HepG2 (cell line): ENCODE data around the gene CTIF. TPM values are rescaled to one million over a fixed set of nuclear protein-coding genes. Genes with fewer than 3 reads are reported as not detected.
A peak's percentile ranks its signal among the peaks of the same experiment; 100 is the strongest.

Experiments used
- ATAC-seq: fragments of 200-7000 bp; cut with Tn5 transposase; 3 replicates; pipeline ENCODE4 v1.9.1; 2020; ENCODE audit warnings: mild to moderate bottlenecking, moderate library complexity
- BruUV-seq: library from RNA; stranded (reverse); fragments of 400-500 nt; replicated peaks from 2 replicates; lab custom pipeline; 2021; lab: Mats Ljungman, UMichigan
- CTCF ChIA-PET: fragments of 300-600 bp; formaldehyde crosslinking; extraction: SDS; loops from one replicate; lab custom pipeline; 2021; ENCODE audit warnings: low total read pairs, inconsistent platforms, low intra/inter-chr PET ratio; lab: Yijun Ruan, JAX
- POLR2A ChIA-PET: fragments of 350-600 bp; sonication (Branson Sonifier 250); formaldehyde crosslinking; loops from one replicate; lab custom pipeline; 2020; ENCODE audit warnings: antibody characterized with exemption, inconsistent platforms; lab: Yijun Ruan, JAX
- DNase-seq: peaks from one replicate; pipeline ENCODE4 v3.0.0-alpha.2; 2015; ENCODE audit warnings: low spot score
- FAIRE-seq: peaks from 3 replicates; lab custom pipeline; 2011; peaks lifted over from hg19 to GRCh38; lab: Jason Lieb, UNC
- H2AFZ ChIP-seq: one replicate; pipeline ENCODE4 v1.6.1; 2011; ENCODE audit warnings: low read length, inconsistent platforms
- H3K27ac ChIP-seq: fragments of 300-600 bp; 3 replicates; pipeline ENCODE4 v1.8.0; 2011; ENCODE audit warnings: mixed run types, mild to moderate bottlenecking, mixed read lengths, low read length, inconsistent platforms; ENCODE audit not compliant: insufficient read depth; ENCODE audit errors: extremely low read length
- H3K27me3 ChIP-seq, 2 experiments: fragments of 200-600 bp in 1 of 2; 2 replicates in 1 of 2; 3 replicates in 1 of 2; pipeline versions ENCODE4 v1.6.0 to v1.8.0; 2011; ENCODE audit warnings: low read length in 2 of 2, mild to moderate bottlenecking in 2 of 2, moderate library complexity in 2 of 2, inconsistent platforms in 1 of 2; ENCODE audit not compliant: insufficient read depth in 2 of 2, control insufficient read depth in 1 of 2
- H3K36me3 ChIP-seq, 2 experiments: fragments of 200-600 bp in 1 of 2; replicated peaks in 1 of 2; 2 replicates in 1 of 2; 3 replicates in 1 of 2; pipeline versions ENCODE4 v1.5.1 to v1.8.0; 2011; ENCODE audit warnings: low read length in 2 of 2, inconsistent platforms in 1 of 2; ENCODE audit not compliant: insufficient read depth in 2 of 2, control insufficient read depth in 1 of 2
- H3K4me1 ChIP-seq: 2 replicates; pipeline ENCODE4 v1.5.1; 2012; ENCODE audit warnings: low read length, inconsistent platforms; ENCODE audit not compliant: insufficient read depth
- H3K4me2 ChIP-seq: 2 replicates; pipeline ENCODE4 v1.6.0; 2011; ENCODE audit warnings: low read depth, low read length, inconsistent platforms
- H3K4me3 ChIP-seq, 3 experiments: fragments of 200-600 bp in 1 of 3; sonication (generic), shearing (Covaris generic) in 1 of 3; replicated peaks in 1 of 3; 2 replicates each; pipeline ENCODE4 v1.5.1; 2011 to 2016; ENCODE audit warnings: low read length in 3 of 3, inconsistent platforms in 2 of 3, low read depth in 2 of 3, mild to moderate bottlenecking in 2 of 3, control low read depth in 1 of 3, mixed read lengths in 1 of 3; ENCODE audit not compliant: insufficient read depth in 1 of 3
- H3K79me2 ChIP-seq: one replicate; pipeline ENCODE4 v1.6.1; 2011; ENCODE audit warnings: low read length, inconsistent platforms; ENCODE audit not compliant: insufficient read depth
- H3K9ac ChIP-seq: 2 replicates; pipeline ENCODE4 v1.6.0; 2011; ENCODE audit warnings: mild to moderate bottlenecking, low read depth, low read length, inconsistent platforms; ENCODE audit not compliant: insufficient read depth
- H3K9me3 ChIP-seq: 2 replicates; pipeline ENCODE4 v1.5.1; 2012; ENCODE audit warnings: mild to moderate bottlenecking, low read length
- H4K20me1 ChIP-seq: 2 replicates; pipeline ENCODE4 v1.6.0; 2011; ENCODE audit warnings: inconsistent platforms, mild to moderate bottlenecking, low read length, moderate library complexity; ENCODE audit not compliant: insufficient read depth
- GZF1 ChIP-seq: sonication (generic); formaldehyde crosslinking; IDR thresholded peaks from 2 replicates; pipeline ENCODE4 v1.5.1; 2020; ENCODE audit warnings: mild to moderate bottlenecking, missing genetic modification reagents
- MAFG ChIP-seq: sonication (generic); formaldehyde crosslinking; IDR thresholded peaks from 2 replicates; pipeline ENCODE4 v1.5.1; 2020; ENCODE audit warnings: mild to moderate bottlenecking, missing genetic modification reagents
- RARA ChIP-seq: IDR thresholded peaks from 2 replicates; pipeline ENCODE4 v1.6.1; 2016; ENCODE audit warnings: missing genetic modification reagents, missing compliant biosample characterization
- SAP130 ChIP-seq: IDR thresholded peaks from 2 replicates; pipeline ENCODE4 v1.6.1; 2016; ENCODE audit warnings: low read depth
- XRCC5 ChIP-seq: fragments of 200-400 bp; formaldehyde crosslinking; optimal IDR thresholded peaks from 2 replicates; pipeline ENCODE3; 2017; ENCODE audit warnings: mild to moderate bottlenecking, low read length
- ZNF552 ChIP-seq: sonication (generic); formaldehyde crosslinking; IDR thresholded peaks from 2 replicates; pipeline ENCODE4 v1.9.0; 2022; ENCODE audit warnings: missing genetic modification reagents, mild to moderate bottlenecking, borderline replicate concordance
- ZNF781 ChIP-seq: sonication (generic); formaldehyde crosslinking; IDR thresholded peaks from 2 replicates; pipeline ENCODE4 v1.5.1; 2020; ENCODE audit warnings: borderline replicate concordance, mild to moderate bottlenecking, missing genetic modification reagents; ENCODE audit errors: not compliant biosample characterization
- WGBS: methylation state at CpG from one replicate; pipeline ENCODE4 v1.1.6; 2017; ENCODE audit warnings: low lambda C conversion rate; 5-methylcytosine and 5-hydroxymethylcytosine counted together
- in situ Hi-C: cut with HindIII; loops from 2 replicates; pipeline ENCODE4 v1.10.0; 2017; ENCODE audit warnings: low pct_unique_long_range_greater_than_20kb; ENCODE audit not compliant: extremely low pct_ligation_motif_present
- intact Hi-C: fragments of 100-400 bp; cut with micrococcal nuclease; formaldehyde crosslinking; loops from one replicate; pipeline ENCODE4 v1.10.0; 2022; ENCODE audit not compliant: unreplicated experiment
- polyA plus RNA-seq, 8 experiments: library from polyadenylated mRNA; depleted of rRNA in 3 of 8; stranded (reverse) in 7 of 8; unstranded in 1 of 8; fragments of >200 nt; fragmentation: Illumina TruSeq in 4 of 8; extraction: Trizol in 4 of 8; gene quantifications; 2 replicates each; pipeline versions ENCODE4 v1.2.1 to v1.2.3, GENCODE V29; 2011 to 2016; ENCODE audit warnings: low read depth in 4 of 8, missing spikeins in 1 of 8, mixed read lengths in 1 of 8; ENCODE audit not compliant: insufficient read depth in 1 of 8
- total RNA-seq, 5 experiments: library from RNA; depleted of rRNA; stranded (reverse); fragments of >200 nt; fragmentation: Illumina TruSeq; extraction: Trizol; gene quantifications; 2 replicates each; pipeline ENCODE4 v1.2.3, GENCODE V29; 2016; ENCODE audit warnings: low read depth in 1 of 5
- TF ChIP-seq, protein P1 (sequence below): sonication (generic); formaldehyde crosslinking; IDR thresholded peaks from 2 replicates; pipeline ENCODE4 v1.8.1; 2023; ENCODE audit warnings: mild to moderate bottlenecking, missing genetic modification reagents
- TF ChIP-seq, protein P2 (sequence below): sonication (generic); formaldehyde crosslinking; IDR thresholded peaks from 2 replicates; pipeline ENCODE4 v1.4.0; 2020; ENCODE audit warnings: missing genetic modification reagents
- TF ChIP-seq, protein P3 (sequence below): sonication (generic); formaldehyde crosslinking; IDR thresholded peaks from 2 replicates; pipeline ENCODE4 v1.4.0; 2020; ENCODE audit warnings: mild to moderate bottlenecking, missing genetic modification reagents
- TF ChIP-seq, protein P4 (sequence below): sonication (generic); formaldehyde crosslinking; conservative IDR thresholded peaks from 2 replicates; pipeline ENCODE4 v1.4.0; 2020; ENCODE audit warnings: missing genetic modification reagents

The CTIF gene
- total and polyA plus RNA-seq, 2 of the 13 experiments (the other 11 are each of a cell fraction or from before 2014, with no cell fraction given), result 18.2 to 28.0 TPM

DNA sequence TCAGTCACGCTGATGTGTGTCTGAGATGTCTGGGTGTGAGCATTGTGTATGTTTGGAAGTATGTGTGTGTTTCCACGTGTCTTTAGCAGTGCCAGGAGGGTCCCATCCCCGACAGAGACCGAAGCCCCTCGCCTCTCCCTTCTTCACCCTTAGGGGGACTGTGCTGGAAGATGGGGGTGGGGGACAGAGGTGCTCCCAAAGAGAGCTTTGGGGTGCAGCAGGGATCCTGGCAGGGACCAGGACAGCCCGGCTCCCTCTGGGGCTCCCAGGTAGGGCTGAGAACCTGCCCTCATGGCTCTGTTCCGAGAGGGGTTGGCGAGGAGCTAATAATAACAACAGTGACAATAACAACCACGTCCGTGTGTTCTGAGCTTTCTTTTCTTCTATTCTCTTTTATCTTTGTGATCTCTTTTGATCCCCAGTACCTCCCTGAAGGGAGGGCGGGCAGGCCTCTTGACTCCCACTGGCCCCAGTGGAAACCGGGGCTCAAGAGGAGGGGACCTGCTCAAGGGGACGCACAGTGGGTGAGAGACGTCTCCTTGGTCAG lies 354.3 kb downstream of the CTIF start:
- TSS peak; percentile 96 for BruUV-seq
- Histone ChIP-seq H3K4me3 (peak overlapping the region; percentile 19 to 60 (median 51); a peak in 5 of 6 replicates), H3K27me3 (no peaks in the 10 kb centered on the region; a peak in 1 of 5 replicates), H3K36me3 (no peaks in the 10 kb centered on the region), H3K27ac (peak overlapping the region; percentile 87), H3K4me1 (peaks cover 93% of the 10 kb centered on the region), H3K9ac (peak overlapping the region; percentile 67), H3K4me2 (peak overlapping the region; percentile 79), H3K79me2 (no peaks in the 10 kb centered on the region), H2AFZ (no peak overlapping the region), H3K9me3 (no peaks in the 10 kb centered on the region), H4K20me1 (no peaks in the 10 kb centered on the region)
- no peak for DNase-seq
- FAIRE-seq, result no peak
- 10% methylated on average over 11 of the region's 14 CpGs for WGBS
- ChIA-PET POLR2A (interaction anchor here (0.9 to 4.2 kb wide), 14 partner anchors 9 to 124 kb away, joined by 3 to 36 read pairs (median 6); no protein-coding TSS in a partner anchor), CTCF (no interaction called here)
- intact Hi-C loops, result loop anchor here (2.0 to 10.0 kb wide), 2 partner anchors 14 to 282 kb away; no protein-coding TSS in a partner anchor
- in situ Hi-C loops, result loop anchor here (10.0 kb wide), 1 partner anchor 348 kb away; no protein-coding TSS in a partner anchor
- peak; percentile 4 for ATAC-seq
- TF ChIP-seq, protein P1, sequence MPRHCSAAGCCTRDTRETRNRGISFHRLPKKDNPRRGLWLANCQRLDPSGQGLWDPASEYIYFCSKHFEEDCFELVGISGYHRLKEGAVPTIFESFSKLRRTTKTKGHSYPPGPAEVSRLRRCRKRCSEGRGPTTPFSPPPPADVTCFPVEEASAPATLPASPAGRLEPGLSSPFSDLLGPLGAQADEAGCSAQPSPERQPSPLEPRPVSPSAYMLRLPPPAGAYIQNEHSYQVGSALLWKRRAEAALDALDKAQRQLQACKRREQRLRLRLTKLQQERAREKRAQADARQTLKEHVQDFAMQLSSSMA (CRISPR knock-in tag), result no peak
- TF ChIP-seq, protein P2, sequence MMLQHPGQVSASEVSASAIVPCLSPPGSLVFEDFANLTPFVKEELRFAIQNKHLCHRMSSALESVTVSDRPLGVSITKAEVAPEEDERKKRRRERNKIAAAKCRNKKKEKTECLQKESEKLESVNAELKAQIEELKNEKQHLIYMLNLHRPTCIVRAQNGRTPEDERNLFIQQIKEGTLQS (CRISPR knock-in tag), result no peak
- no peak for TF ChIP-seq SAP130 (CRISPR knock-in tag)
- TF ChIP-seq RARA (CRISPR knock-in tag), result no peak
- TF ChIP-seq, protein P3, sequence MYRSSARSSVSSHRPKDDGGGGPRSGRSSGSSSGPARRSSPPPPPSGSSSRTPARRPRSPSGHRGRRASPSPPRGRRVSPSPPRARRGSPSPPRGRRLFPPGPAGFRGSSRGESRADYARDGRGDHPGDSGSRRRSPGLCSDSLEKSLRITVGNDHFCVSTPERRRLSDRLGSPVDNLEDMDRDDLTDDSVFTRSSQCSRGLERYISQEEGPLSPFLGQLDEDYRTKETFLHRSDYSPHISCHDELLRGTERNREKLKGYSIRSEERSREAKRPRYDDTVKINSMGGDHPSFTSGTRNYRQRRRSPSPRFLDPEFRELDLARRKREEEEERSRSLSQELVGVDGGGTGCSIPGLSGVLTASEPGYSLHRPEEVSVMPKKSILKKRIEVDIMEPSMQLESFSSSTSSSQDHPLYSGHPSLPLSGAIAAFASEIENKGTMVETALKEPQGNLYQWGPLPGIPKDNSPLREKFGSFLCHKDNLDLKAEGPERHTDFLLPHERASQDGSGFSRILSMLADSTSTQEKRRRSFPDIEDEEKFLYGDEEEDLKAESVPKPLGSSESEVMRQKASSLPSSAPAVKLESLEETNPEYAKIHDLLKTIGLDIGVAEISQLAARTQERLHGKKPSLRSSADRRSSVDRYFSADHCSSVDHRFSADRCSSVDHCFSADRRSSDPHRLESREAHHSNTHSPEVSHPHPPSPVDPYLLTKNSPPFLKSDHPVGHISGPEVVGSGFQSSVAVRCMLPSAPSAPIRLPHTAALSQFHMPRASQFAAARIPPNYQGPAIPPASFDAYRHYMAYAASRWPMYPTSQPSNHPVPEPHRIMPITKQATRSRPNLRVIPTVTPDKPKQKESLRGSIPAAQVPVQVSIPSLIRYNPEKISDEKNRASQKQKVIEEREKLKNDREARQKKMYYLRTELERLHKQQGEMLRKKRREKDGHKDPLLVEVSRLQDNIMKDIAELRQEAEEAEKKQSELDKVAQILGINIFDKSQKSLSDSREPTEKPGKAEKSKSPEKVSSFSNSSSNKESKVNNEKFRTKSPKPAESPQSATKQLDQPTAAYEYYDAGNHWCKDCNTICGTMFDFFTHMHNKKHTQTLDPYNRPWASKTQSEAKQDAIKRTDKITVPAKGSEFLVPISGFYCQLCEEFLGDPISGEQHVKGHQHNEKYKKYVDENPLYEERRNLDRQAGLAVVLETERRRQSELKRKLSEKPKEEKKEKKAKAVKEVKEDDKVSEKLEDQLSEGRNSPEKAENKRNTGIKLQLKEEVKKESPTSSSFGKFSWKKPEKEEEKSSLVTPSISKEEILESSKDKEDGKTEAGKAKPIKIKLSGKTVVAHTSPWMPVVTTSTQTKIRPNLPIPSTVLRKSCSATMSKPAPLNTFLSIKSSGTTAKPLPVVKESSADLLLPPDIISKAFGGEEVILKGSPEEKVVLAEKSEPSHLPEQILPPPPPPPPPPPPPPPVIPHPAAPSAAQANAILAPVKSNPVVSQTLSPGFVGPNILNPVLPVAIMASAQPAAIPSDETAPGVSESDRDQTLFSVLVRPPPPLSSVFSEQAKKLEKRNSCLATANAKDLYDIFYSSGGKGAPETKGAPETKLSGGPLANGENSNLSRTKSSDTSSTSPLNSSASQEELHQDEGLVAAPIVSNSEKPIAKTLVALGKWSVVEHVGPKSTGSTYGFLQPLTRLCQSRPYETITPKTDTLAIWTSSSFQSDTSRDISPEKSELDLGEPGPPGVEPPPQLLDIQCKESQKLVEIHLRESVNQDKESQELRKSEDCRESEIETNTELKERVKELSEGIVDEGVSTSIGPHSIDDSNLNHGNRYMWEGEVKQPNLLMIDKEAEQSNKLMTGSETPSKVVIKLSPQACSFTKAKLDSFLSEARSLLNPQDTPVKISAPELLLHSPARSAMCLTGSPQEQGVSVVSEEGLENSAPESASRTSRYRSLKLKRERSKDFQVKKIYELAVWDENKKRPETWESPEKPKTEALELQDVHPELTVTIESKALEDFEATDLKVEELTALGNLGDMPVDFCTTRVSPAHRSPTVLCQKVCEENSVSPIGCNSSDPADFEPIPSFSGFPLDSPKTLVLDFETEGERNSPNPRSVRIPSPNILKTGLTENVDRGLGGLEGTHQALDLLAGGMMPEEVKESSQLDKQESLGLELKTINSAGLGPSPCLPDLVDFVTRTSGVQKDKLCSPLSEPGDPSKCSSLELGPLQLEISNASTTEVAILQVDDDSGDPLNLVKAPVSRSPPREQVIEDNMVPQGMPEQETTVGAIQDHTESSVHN (CRISPR knock-in tag), result no peak
- TF ChIP-seq XRCC5, result no peak
- TF ChIP-seq MAFG (CRISPR knock-in tag), result no peak
- no peak for TF ChIP-seq ZNF781 (CRISPR knock-in tag)
- TF ChIP-seq ZNF552 (CRISPR knock-in tag), result no peak
- TF ChIP-seq GZF1 (CRISPR knock-in tag), result no peak
- TF ChIP-seq, protein P4, sequence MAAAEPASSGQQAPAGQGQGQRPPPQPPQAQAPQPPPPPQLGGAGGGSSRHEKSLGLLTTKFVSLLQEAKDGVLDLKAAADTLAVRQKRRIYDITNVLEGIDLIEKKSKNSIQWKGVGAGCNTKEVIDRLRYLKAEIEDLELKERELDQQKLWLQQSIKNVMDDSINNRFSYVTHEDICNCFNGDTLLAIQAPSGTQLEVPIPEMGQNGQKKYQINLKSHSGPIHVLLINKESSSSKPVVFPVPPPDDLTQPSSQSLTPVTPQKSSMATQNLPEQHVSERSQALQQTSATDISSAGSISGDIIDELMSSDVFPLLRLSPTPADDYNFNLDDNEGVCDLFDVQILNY (CRISPR knock-in tag), result no peak
